Measurements from ENCODE around the gene ASRGL1.
"Not testable (repeated sequence)": the region's sequence is repeated elsewhere in the genome, so short reads cannot be mapped to it uniquely, and the experiment has no call there.

The ASRGL1 gene

DNA sequence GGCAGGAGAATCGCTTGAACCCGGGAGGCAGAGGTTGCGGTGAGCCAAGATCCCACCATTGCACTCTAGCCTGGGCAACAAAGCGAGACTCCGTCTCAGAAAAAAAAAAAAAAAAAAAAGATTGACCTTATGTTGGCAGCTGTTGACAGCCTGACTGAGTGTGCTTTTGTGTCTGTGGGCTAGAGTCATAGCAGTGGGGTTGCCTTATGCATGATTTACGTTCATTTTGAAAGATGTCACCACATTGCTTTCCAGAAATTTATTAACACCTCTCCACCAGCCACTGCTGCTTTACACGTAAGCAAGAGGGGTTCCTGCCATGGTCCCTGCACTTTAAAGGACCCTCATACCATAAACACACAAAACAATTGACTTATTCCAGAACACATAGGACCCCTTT lies 21.0 kb downstream of the ASRGL1 start:
- H4K20me1 ChIP-seq, result no peaks in the 10 kb centered on the region
- no peak overlapping the region for H3K9ac ChIP-seq
- H3K27me3 ChIP-seq, result no peaks in the 10 kb centered on the region
- H3K4me2 ChIP-seq, result no peak overlapping the region
- H3K4me3 ChIP-seq, result no peak overlapping the region
- no peaks in the 10 kb centered on the region for H3K9me3 ChIP-seq
- no peak overlapping the region for H3K27ac ChIP-seq
- H3K36me3 ChIP-seq, result no peaks in the 10 kb centered on the region
- H3K4me1 ChIP-seq, result no peaks in the 10 kb centered on the region
- no peak for TF ChIP-seq Cebpa-rat (IDR thresholded peaks at IDR 0.05)

DNA sequence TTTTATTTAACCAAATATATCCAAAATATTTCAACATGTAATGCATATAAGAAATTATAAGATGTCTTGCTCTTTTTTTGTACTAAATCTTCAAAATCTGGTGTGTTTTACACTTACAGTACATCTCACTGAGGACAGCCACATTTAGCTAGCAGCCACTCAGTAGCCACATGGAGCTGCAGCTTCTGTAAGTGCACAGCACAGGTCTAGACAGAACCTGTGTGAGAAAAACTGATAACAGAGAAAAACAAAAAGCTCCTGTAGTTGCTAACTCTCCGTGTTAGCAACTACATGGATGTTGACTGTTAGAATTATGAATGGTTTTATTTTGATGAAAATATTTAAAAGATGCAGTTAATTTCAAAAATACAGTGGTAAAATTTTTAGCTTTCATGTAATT lies 22.2 kb downstream of the ASRGL1 start:
- H3K4me2 ChIP-seq, result no peak overlapping the region
- no peaks in the 10 kb centered on the region for H3K9me3 ChIP-seq
- no peak overlapping the region for H3K9ac ChIP-seq
- no peak overlapping the region for H3K4me3 ChIP-seq
- no peaks in the 10 kb centered on the region for H3K27me3 ChIP-seq
- no peaks in the 10 kb centered on the region for H3K36me3 ChIP-seq
- no peak overlapping the region for H3K27ac ChIP-seq
- H3K4me1 ChIP-seq, result no peaks in the 10 kb centered on the region
- H4K20me1 ChIP-seq, result no peaks in the 10 kb centered on the region
- TF ChIP-seq Cebpa-rat (IDR thresholded peaks at IDR 0.05), result no peak

DNA sequence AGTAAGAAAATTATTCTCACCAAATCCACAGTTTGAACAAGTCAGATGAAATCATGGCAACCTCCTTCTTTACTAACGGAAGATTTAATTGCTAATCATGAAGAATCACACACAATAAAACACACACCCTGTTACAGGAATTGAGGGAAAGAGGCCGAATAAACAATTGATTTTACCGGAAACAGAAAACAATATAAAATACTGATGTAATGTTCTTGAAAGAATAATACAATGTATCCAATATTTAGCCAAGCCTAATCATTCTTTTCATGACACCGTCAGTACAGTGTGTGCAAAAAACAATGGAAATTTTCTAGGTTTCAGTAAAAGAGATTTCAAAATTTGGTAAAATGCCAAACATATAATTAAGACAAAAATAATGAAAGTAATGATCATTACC lies 23.4 kb downstream of the ASRGL1 start:
- no peaks in the 10 kb centered on the region for H4K20me1 ChIP-seq
- H3K4me3 ChIP-seq, result no peak overlapping the region
- H3K4me2 ChIP-seq, result no peak overlapping the region
- no peaks in the 10 kb centered on the region for H3K27me3 ChIP-seq
- no peak for TF ChIP-seq Cebpa-rat (IDR thresholded peaks at IDR 0.05)
- no peaks in the 10 kb centered on the region for H3K36me3 ChIP-seq
- no peak overlapping the region for H3K9ac ChIP-seq
- no peak overlapping the region for H3K27ac ChIP-seq
- no peaks in the 10 kb centered on the region for H3K4me1 ChIP-seq
- H3K9me3 ChIP-seq, result no peaks in the 10 kb centered on the region

- not testable (repeated sequence) for H3K4me2 ChIP-seq, H3K4me3 ChIP-seq, H3K4me1 ChIP-seq, H3K36me3 ChIP-seq, H4K20me1 ChIP-seq, H3K9ac ChIP-seq, H3K27ac ChIP-seq, H3K27me3 ChIP-seq
- H3K9me3 ChIP-seq, result peaks cover 29% of the 10 kb centered on the region
Measured at GRCh38 chr11:62368861-62369477, 31.7 kb downstream of the ASRGL1 start.

GRCh38 chr11:62370743-62371440 lies 33.6 kb downstream of the ASRGL1 start:
- Histone ChIP-seq H3K4me3 (no peak overlapping the region), H3K36me3 (no peaks in the 10 kb centered on the region), H3K4me1 (0 out of 2 replicates have a peak, but pooled peaks cover 8% of the 10 kb centered on the region), H4K20me1 (no peaks in the 10 kb centered on the region), H3K9me3 (peaks cover 29% of the 10 kb centered on the region), H3K9ac (no peak overlapping the region), H3K27ac (no peak overlapping the region), H3K4me2 (no peak overlapping the region), H3K27me3 (no peaks in the 10 kb centered on the region)
- TF ChIP-seq Cebpa-rat (IDR thresholded peaks at IDR 0.05), result no peak

GRCh38 chr11:62372871-62373270 lies 35.6 kb downstream of the ASRGL1 start:
- Histone ChIP-seq H3K4me3 (no peak overlapping the region), H3K9me3 (peaks cover 22% of the 10 kb centered on the region), H3K9ac (no peak overlapping the region), H4K20me1 (no peaks in the 10 kb centered on the region), H3K27me3 (no peaks in the 10 kb centered on the region), H3K36me3 (no peaks in the 10 kb centered on the region), H3K4me1 (0 out of 2 replicates have a peak, but pooled peaks cover 8% of the 10 kb centered on the region), H3K4me2 (peak overlapping the region; percentile 28; the same call in 1 of the 2 replicates), H3K27ac (no peak overlapping the region)
- no peak for TF ChIP-seq Cebpa-rat (IDR thresholded peaks at IDR 0.05)

DNA sequence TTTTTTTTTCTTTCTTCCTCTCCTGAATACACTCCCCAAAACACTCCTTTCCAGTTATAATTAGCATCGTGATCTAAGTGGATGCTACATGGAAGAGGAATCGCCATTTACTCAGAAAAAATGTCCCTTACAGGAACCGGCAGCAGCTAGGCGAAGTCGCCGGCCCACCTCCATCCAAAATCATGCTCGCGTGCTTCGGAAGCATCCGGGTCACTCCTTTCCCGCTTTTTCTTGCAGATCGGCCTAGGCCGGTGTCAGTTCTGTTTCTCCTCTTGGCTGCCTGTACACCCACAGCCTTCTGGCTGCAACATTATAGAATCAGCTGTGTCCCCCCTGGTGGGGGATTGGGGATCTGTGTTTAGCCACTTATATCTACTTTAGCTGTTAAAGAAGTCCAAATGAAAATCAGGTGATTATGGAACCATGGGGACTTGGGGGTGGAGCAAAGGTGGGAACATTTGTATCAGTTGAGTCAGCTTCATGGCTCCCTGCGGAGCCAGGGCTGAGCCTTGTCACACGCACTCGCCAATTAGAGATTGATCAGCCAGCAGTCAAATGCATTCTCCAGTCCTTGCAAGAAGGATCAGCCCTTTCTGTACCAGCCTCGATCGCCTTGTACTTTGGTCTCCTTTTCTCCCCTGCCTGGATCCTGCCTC lies 36.3 kb downstream of the ASRGL1 start:
- H3K9ac ChIP-seq, result no peak overlapping the region
- H3K36me3 ChIP-seq, result no peaks in the 10 kb centered on the region
- no peak overlapping the region for H3K4me2 ChIP-seq
- H3K9me3 ChIP-seq, result peaks cover 15% of the 10 kb centered on the region
- H3K4me3 ChIP-seq, result no peak overlapping the region
- no peak for TF ChIP-seq Cebpa-rat (IDR thresholded peaks at IDR 0.05)
- H3K4me1 ChIP-seq, result 0 out of 2 replicates have a peak, but pooled peaks cover 8% of the 10 kb centered on the region
- no peaks in the 10 kb centered on the region for H3K27me3 ChIP-seq
- H4K20me1 ChIP-seq, result no peaks in the 10 kb centered on the region
- no peak overlapping the region for H3K27ac ChIP-seq

GRCh38 chr11:62374801-62375200 lies 37.6 kb downstream of the ASRGL1 start:
- Histone ChIP-seq H3K9ac (no peak overlapping the region), H3K27me3 (no peaks in the 10 kb centered on the region), H3K9me3 (0 out of 2 replicates have a peak, but pooled peaks cover 4% of the 10 kb centered on the region), H3K27ac (no peak overlapping the region), H3K4me2 (no peak overlapping the region), H3K36me3 (no peaks in the 10 kb centered on the region), H3K4me3 (no peak overlapping the region), H3K4me1 (0 out of 2 replicates have a peak, but pooled peaks cover 8% of the 10 kb centered on the region), H4K20me1 (no peaks in the 10 kb centered on the region)
- no peak for TF ChIP-seq Cebpa-rat (IDR thresholded peaks at IDR 0.05)

- not testable (repeated sequence) for H3K4me1 ChIP-seq, H3K9ac ChIP-seq, H3K27me3 ChIP-seq, H3K4me2 ChIP-seq, H3K36me3 ChIP-seq, H3K27ac ChIP-seq, H4K20me1 ChIP-seq, H3K4me3 ChIP-seq, H3K9me3 ChIP-seq
Measured at GRCh38 chr11:62378459-62379063, 41.3 kb downstream of the ASRGL1 start.

DNA sequence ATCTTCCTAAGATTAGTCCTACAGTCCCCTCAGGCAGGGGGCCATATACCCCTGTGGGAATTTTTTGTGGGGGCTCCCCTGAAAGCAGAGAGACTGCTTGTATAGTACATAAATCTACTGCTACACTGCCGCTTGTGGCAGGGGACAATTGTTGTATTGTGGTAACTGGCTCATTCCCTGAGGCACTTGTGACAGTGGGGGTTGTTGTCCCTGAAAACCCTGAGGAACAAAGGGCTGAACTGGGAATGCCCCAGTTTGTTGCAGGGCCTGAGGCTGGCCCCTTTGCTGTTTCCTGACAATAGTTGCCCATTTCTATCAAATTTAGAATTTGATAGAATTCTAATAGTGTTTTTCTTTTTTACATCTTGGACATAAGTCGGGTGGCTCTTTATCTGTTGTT lies 42.3 kb downstream of the ASRGL1 start:
- H3K36me3 ChIP-seq, H3K4me1 ChIP-seq, H3K4me2 ChIP-seq, H3K9ac ChIP-seq, H4K20me1 ChIP-seq, H3K4me3 ChIP-seq, H3K27me3 ChIP-seq, H3K27ac ChIP-seq, H3K9me3 ChIP-seq: not testable (repeated sequence)

DNA sequence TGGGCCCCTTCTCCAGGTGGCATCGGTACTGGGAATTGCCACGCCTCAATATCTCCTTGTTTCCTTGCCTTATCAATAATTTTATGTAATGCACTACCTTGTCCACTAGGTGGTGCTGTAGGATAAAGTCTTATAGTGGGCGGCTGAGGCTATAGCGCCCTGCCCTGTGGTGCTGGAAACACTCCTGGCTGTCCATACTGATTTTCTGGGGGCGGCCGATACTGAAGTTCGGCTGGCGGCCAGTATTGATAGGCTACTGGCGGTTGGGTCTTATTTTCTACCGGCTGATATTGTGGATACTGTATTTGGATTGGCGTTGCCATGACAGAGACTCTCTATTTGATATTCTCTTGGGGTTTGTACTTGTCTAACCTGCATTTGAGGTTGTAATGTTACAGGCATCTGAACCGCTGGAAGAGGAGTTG lies 43.6 kb downstream of the ASRGL1 start:
- H3K9ac ChIP-seq, H3K4me3 ChIP-seq, H3K9me3 ChIP-seq, H3K4me1 ChIP-seq, H4K20me1 ChIP-seq, H3K27me3 ChIP-seq, H3K36me3 ChIP-seq, H3K27ac ChIP-seq: not testable (repeated sequence)
- H3K4me2 ChIP-seq, result peak overlapping the region; percentile 33; the same call in 1 of the 2 replicates
